Left colon (tissue), 2 donors: Measurements from ENCODE around the gene FAM3B. TPM values are rescaled to one million over a fixed set of nuclear protein-coding genes. Genes with fewer than 3 reads are reported as not detected.

Source experiments
- ATAC-seq: fragments of 200-7000 bp; cut with Tn5 transposase; one replicate; pipeline ENCODE4 v1.9.1; 2020; ENCODE audit warnings: mild to moderate bottlenecking, moderate library complexity
- DNase-seq, 2 donors: peaks; one replicate each; pipeline ENCODE4 v3.0.0-alpha.2; 2020
- intact Hi-C, 2 donors: fragments of 100-400 bp; cut with DNase I in 1 of 2; cut with micrococcal nuclease in 1 of 2; formaldehyde crosslinking; loops; one replicate each; pipeline versions ENCODE4 v1.11.2 to v1.14.0; 2022; cut with DNase I, micrococcal nuclease
- total RNA-seq, 2 donors: library from RNA; stranded (reverse); fragmentation: NEBNext Ultra II Directional; extraction: Animal tissue kit (Norgen Biotek cat#: 25700); gene quantifications; one replicate each; pipeline ENCODE4 v1.2.1, GENCODE V29; 2021
- donor health status: DM: no; HTN: no; CAD: no.
- donor health status: DM: yes; HTN: yes; CAD: no.

The FAM3B gene
- total RNA-seq, 2 donors from 2014 or later = 0.98 to 1.2 TPM

- intact Hi-C loops = no loop called here
- DNase-seq = no peak
- ATAC-seq = peak; percentile 73
These were observed 29.5 kb downstream of the FAM3B start for GRCh38 chr21:41345934-41346685.

GRCh38 chr21:41346758-41347157 is 30.2 kb downstream of the FAM3B start:
- no peak for DNase-seq
- ATAC-seq = no peak
- intact Hi-C loops = no loop called here

- intact Hi-C loops = no loop called here
- ATAC-seq = no peak
- DNase-seq = no peak
These were observed 31.8 kb downstream of the FAM3B start for GRCh38 chr21:41348434-41348833.

GRCh38 chr21:41349126-41349525 is 32.5 kb downstream of the FAM3B start:
- no peak for ATAC-seq
- no peak for DNase-seq
- intact Hi-C loops = no loop called here

GRCh38 chr21:41349619-41350390 is 33.2 kb downstream of the FAM3B start:
- ATAC-seq (no peak), DNase-seq (no peak)
- intact Hi-C loops = loop anchor here in 1 of 2 donors (10.0 kb wide), 1 partner anchor 65 kb away; no protein-coding TSS in a partner anchor

- DNase-seq = no peak
- intact Hi-C loops = loop anchor here in 1 of 2 donors (10.0 kb wide), 1 partner anchor 66 kb away; no protein-coding TSS in a partner anchor
- ATAC-seq = no peak
These were observed 34.0 kb downstream of the FAM3B start for GRCh38 chr21:41350436-41351155.

GRCh38 chr21:41357546-41357945 is 40.9 kb downstream of the FAM3B start:
- ATAC-seq = no peak
- intact Hi-C loops = loop anchor here in 1 of 2 donors (10.0 kb wide), 1 partner anchor 73 kb away; no protein-coding TSS in a partner anchor
- DNase-seq = no peak

- ATAC-seq (no peak), DNase-seq (no peak)
- intact Hi-C loops = loop anchor here in 1 of 2 donors (10.0 kb wide), 1 partner anchor 74 kb away; no protein-coding TSS in a partner anchor
These were observed 41.9 kb downstream of the FAM3B start for GRCh38 chr21:41358193-41359166.

- intact Hi-C loops = loop anchor here in 1 of 2 donors (10.0 kb wide), 1 partner anchor 74 kb away; no protein-coding TSS in a partner anchor
- no peak for DNase-seq
- no peak for ATAC-seq
These were observed 42.7 kb downstream of the FAM3B start for GRCh38 chr21:41359286-41359685.

GRCh38 chr21:41359754-41360071 is 43.1 kb downstream of the FAM3B start:
- intact Hi-C loops = loop anchor here in 1 of 2 donors (10.0 kb wide), 1 partner anchor 75 kb away; no protein-coding TSS in a partner anchor
- peak; percentile 45 to 47 for DNase-seq
- ATAC-seq = peak; percentile 79

GRCh38 chr21:41360072-41360821 is 43.6 kb downstream of the FAM3B start:
- DNase-seq (peak; percentile 64 to 74), ATAC-seq (peak; percentile 81)
- intact Hi-C loops = no loop called here

GRCh38 chr21:41361053-41361785 is 44.6 kb downstream of the FAM3B start:
- intact Hi-C loops = no loop called here
- ATAC-seq = peak; percentile 48
- DNase-seq = no peak

- DNase-seq (peak; percentile 59 to 67), ATAC-seq (peak; percentile 62)
- intact Hi-C loops = no loop called here
These were observed 45.4 kb downstream of the FAM3B start, which contains the start of gene MX2 for GRCh38 chr21:41361786-41362604. Gene MX2, plus strand, starts transcription at chr21:41362027. Its CDS starts 14,880 bp downstream, at chr21:41376907.

- no peak for ATAC-seq
- no peak for DNase-seq
These were observed 46.2 kb downstream of the FAM3B start for GRCh38 chr21:41362605-41363369.

More at GRCh38 chr21:41362605-41363369, 46.2 kb downstream of the FAM3B start:
- intact Hi-C loops = no loop called here
